Measurements from ENCODE around the gene BABAM2.
A peak's percentile ranks its signal among the peaks of the same experiment; 100 is the strongest.
"Not testable (repeated sequence)": the region's sequence is repeated elsewhere in the genome, so short reads cannot be mapped to it uniquely, and the experiment has no call there.

BABAM2 gene

GRCh38 chr2:28083476-28083875 lies 192.9 kb downstream of the BABAM2 start:
- DNase-seq: no peak

GRCh38 chr2:28084564-28084963 lies 194.0 kb downstream of the BABAM2 start:
- DNase-seq: no peak

- DNase-seq: no peak
Observed at GRCh38 chr2:28085201-28085600, 194.7 kb downstream of the BABAM2 start.

GRCh38 chr2:28086611-28087010 lies 196.1 kb downstream of the BABAM2 start:
- no peak for DNase-seq

GRCh38 chr2:28088970-28089369 lies 198.4 kb downstream of the BABAM2 start:
- peak; percentile 81 for DNase-seq

GRCh38 chr2:28089486-28089885 lies 199.0 kb downstream of the BABAM2 start:
- DNase-seq: no peak

GRCh38 chr2:28093308-28093707 lies 202.8 kb downstream of the BABAM2 start:
- no peak for DNase-seq

GRCh38 chr2:28093768-28094167 lies 203.2 kb downstream of the BABAM2 start:
- DNase-seq: no peak

- DNase-seq: peak; percentile 47
Observed at GRCh38 chr2:28094739-28095138, 204.2 kb downstream of the BABAM2 start.

GRCh38 chr2:28095622-28096021 lies 205.1 kb downstream of the BABAM2 start:
- DNase-seq: no peak

- DNase-seq: peak; percentile 89
Observed at GRCh38 chr2:28096421-28096820, 205.9 kb downstream of the BABAM2 start.

- peak; percentile 36 for DNase-seq
Observed at GRCh38 chr2:28098501-28099225, 208.1 kb downstream of the BABAM2 start.

GRCh38 chr2:28101123-28101522 lies 210.6 kb downstream of the BABAM2 start:
- DNase-seq: peak; percentile 30

- DNase-seq: peak; percentile 33
Observed at GRCh38 chr2:28101892-28102291, 211.4 kb downstream of the BABAM2 start.

GRCh38 chr2:28102455-28102874 lies 211.9 kb downstream of the BABAM2 start:
- peak; percentile 88 for DNase-seq

- DNase-seq: no peak
Observed at GRCh38 chr2:28103611-28104010, 213.1 kb downstream of the BABAM2 start.

- DNase-seq: peak; percentile 67
Observed at GRCh38 chr2:28108143-28108542, 217.6 kb downstream of the BABAM2 start.

- DNase-seq: not testable (repeated sequence)
Observed at GRCh38 chr2:28113771-28114170, 223.2 kb downstream of the BABAM2 start.

GRCh38 chr2:28117104-28117596 lies 226.6 kb downstream of the BABAM2 start:
- no peak for DNase-seq

GRCh38 chr2:28119631-28120030 lies 229.1 kb downstream of the BABAM2 start:
- no peak for DNase-seq

- peak; percentile 68 for DNase-seq
Observed at GRCh38 chr2:28128281-28128950, 237.9 kb downstream of the BABAM2 start.

- DNase-seq: peak; percentile 66
Observed at GRCh38 chr2:28129955-28130695, 239.6 kb downstream of the BABAM2 start.

GRCh38 chr2:28133778-28134177 lies 243.2 kb downstream of the BABAM2 start:
- DNase-seq: no peak
